ENCODE data around the gene ANXA9.

ANXA9 gene

DNA sequence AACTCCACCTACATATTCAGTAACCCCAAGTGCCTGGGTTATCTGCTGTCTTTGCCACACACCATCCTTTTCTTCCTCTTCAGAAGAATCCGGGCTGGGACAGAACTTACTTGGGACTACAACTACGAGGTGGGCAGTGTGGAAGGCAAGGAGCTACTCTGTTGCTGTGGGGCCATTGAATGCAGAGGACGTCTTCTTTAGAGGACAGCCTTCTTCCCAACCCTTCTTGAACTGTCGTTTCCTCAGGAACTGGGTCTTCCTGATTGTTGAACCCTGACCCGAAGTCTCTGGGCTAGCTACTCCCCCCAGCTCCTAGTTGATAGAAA, 18.0 kb upstream of the ANXA9 start:
- no peak overlapping the region for H3K27ac ChIP-seq (ENCODE audit: extremely low read depth, low read depth, low read length)
- CTCF ChIA-PET = interaction anchor here (0.6 to 1.0 kb wide), 2 partner anchors 12 to 431 kb away, joined by 3 to 5 read pairs; no protein-coding TSS in a partner anchor
- TF ChIP-seq ZNF112 (tag by site-specific recombination; IDR thresholded peaks at IDR 0.05) = no peak
- TF ChIP-seq GLI2 (tag by site-specific recombination; IDR thresholded peaks at IDR 0.05; ENCODE audit: borderline replicate concordance, low read depth) = no peak
- TF ChIP-seq ZNF324 (tag by site-specific recombination; IDR thresholded peaks at IDR 0.05) = no peak
- TF ChIP-seq ZNF248 (tag by site-specific recombination; IDR thresholded peaks at IDR 0.05) = no peak
- no peak for TF ChIP-seq KLF10 (tag by site-specific recombination; IDR thresholded peaks at IDR 0.05)
- TF ChIP-seq, protein P1, sequence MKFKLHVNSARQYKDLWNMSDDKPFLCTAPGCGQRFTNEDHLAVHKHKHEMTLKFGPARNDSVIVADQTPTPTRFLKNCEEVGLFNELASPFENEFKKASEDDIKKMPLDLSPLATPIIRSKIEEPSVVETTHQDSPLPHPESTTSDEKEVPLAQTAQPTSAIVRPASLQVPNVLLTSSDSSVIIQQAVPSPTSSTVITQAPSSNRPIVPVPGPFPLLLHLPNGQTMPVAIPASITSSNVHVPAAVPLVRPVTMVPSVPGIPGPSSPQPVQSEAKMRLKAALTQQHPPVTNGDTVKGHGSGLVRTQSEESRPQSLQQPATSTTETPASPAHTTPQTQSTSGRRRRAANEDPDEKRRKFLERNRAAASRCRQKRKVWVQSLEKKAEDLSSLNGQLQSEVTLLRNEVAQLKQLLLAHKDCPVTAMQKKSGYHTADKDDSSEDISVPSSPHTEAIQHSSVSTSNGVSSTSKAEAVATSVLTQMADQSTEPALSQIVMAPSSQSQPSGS (tag by site-specific recombination; IDR thresholded peaks at IDR 0.05; ENCODE audit: low read depth) = no peak
- TF ChIP-seq, protein P2, sequence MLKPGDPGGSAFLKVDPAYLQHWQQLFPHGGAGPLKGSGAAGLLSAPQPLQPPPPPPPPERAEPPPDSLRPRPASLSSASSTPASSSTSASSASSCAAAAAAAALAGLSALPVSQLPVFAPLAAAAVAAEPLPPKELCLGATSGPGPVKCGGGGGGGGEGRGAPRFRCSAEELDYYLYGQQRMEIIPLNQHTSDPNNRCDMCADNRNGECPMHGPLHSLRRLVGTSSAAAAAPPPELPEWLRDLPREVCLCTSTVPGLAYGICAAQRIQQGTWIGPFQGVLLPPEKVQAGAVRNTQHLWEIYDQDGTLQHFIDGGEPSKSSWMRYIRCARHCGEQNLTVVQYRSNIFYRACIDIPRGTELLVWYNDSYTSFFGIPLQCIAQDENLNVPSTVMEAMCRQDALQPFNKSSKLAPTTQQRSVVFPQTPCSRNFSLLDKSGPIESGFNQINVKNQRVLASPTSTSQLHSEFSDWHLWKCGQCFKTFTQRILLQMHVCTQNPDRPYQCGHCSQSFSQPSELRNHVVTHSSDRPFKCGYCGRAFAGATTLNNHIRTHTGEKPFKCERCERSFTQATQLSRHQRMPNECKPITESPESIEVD (tag by site-specific recombination; IDR thresholded peaks at IDR 0.05) = no peak
- no peak for TF ChIP-seq ZNF747 (tag by site-specific recombination; IDR thresholded peaks at IDR 0.05)
- TF ChIP-seq, protein P3, sequence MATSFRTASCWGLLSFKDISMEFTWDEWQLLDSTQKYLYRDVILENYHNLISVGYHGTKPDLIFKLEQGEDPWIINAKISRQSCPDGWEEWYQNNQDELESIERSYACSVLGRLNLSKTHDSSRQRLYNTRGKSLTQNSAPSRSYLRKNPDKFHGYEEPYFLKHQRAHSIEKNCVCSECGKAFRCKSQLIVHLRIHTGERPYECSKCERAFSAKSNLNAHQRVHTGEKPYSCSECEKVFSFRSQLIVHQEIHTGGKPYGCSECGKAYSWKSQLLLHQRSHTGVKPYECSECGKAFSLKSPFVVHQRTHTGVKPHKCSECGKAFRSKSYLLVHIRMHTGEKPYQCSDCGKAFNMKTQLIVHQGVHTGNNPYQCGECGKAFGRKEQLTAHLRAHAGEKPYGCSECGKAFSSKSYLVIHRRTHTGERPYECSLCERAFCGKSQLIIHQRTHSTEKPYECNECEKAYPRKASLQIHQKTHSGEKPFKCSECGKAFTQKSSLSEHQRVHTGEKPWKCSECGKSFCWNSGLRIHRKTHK (tag by site-specific recombination; IDR thresholded peaks at IDR 0.05) = no peak
- TF ChIP-seq, protein P4, sequence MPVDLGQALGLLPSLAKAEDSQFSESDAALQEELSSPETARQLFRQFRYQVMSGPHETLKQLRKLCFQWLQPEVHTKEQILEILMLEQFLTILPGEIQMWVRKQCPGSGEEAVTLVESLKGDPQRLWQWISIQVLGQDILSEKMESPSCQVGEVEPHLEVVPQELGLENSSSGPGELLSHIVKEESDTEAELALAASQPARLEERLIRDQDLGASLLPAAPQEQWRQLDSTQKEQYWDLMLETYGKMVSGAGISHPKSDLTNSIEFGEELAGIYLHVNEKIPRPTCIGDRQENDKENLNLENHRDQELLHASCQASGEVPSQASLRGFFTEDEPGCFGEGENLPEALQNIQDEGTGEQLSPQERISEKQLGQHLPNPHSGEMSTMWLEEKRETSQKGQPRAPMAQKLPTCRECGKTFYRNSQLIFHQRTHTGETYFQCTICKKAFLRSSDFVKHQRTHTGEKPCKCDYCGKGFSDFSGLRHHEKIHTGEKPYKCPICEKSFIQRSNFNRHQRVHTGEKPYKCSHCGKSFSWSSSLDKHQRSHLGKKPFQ (tag by site-specific recombination; IDR thresholded peaks at IDR 0.05) = no peak
- TF ChIP-seq GLIS2 (tag by site-specific recombination; IDR thresholded peaks at IDR 0.05) = no peak
- no peak for TF ChIP-seq ZBTB1 (tag by site-specific recombination; IDR thresholded peaks at IDR 0.05)
- TF ChIP-seq ZNF416 (tag by site-specific recombination; IDR thresholded peaks at IDR 0.05) = no peak
- TF ChIP-seq, protein P5, sequence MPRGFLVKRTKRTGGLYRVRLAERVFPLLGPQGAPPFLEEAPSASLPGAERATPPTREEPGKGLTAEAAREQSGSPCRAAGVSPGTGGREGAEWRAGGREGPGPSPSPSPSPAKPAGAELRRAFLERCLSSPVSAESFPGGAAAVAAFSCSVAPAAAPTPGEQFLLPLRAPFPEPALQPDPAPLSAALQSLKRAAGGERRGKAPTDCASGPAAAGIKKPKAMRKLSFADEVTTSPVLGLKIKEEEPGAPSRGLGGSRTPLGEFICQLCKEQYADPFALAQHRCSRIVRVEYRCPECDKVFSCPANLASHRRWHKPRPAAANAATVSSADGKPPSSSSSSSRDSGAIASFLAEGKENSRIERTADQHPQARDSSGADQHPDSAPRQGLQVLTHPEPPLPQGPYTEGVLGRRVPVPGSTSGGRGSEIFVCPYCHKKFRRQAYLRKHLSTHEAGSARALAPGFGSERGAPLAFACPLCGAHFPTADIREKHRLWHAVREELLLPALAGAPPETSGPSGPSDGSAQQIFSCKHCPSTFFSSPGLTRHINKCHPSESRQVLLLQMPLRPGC (tag by site-specific recombination; IDR thresholded peaks at IDR 0.05) = no peak
- TF ChIP-seq ZBTB7A (tag by site-specific recombination; IDR thresholded peaks at IDR 0.05; ENCODE audit: low read depth) = no peak
- TF ChIP-seq, protein P6, sequence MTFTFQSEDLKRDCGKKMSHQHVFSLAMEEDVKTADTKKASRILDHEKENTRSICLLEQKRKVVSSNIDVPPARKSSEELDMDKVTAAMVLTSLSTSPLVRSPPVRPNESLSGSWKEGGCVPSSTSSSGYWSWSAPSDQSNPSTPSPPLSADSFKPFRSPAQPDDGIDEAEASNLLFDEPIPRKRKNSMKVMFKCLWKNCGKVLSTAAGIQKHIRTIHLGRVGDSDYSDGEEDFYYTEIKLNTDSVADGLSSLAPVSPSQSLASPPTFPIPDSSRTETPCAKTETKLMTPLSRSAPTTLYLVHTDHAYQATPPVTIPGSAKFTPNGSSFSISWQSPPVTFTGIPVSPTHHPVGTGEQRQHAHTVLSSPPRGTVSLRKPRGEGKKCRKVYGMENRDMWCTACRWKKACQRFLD (tag by site-specific recombination; IDR thresholded peaks at IDR 0.05) = no peak
- H3K4me1 ChIP-seq (ENCODE audit: control insufficient read depth, insufficient read depth, low read length) = no peaks in the 10 kb centered on the region
- POLR2A ChIA-PET = interaction anchor here (2.0 kb wide), 1 partner anchor 43 kb away, joined by 5 read pairs; the partner anchor contains the start of gene MINDY1
- peaks cover 22 to 97% of the 10 kb centered on the region in 2 experiments for H3K36me3 ChIP-seq (ENCODE audit: control insufficient read depth in 2 of 2, insufficient read depth in 1 of 2, low read length in 2 of 2)
- no peaks in the 10 kb centered on the region for H3K9me3 ChIP-seq (ENCODE audit: control insufficient read depth, insufficient read depth, low read depth, low read length)
- no peak overlapping the region for H3K4me3 ChIP-seq (ENCODE audit: low read depth, low read length)

DNA sequence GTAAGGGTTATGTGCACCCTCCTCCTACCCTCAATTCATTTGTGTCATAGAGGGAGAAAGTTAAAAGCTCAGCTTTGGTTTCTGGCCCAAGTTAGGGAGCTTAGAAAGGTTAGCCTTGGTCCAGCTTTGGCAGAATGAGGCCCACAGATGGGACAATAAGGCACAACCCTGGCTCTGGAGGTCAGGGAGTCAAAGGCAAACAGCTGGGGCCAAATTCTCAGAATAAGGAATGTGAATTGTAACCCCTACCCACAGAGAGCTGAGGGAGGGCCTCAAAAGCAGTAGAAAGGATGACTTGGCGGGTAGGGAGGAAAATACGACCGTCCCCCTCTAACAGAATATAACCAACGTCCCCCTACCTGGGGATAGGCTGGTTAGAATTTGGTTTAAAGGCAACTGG, 16.5 kb upstream of the ANXA9 start:
- no peak overlapping the region for H3K4me3 ChIP-seq (ENCODE audit: low read depth, low read length)
- H3K9me3 ChIP-seq (ENCODE audit: control insufficient read depth, insufficient read depth, low read depth, low read length) = no peaks in the 10 kb centered on the region
- H3K36me3 ChIP-seq (ENCODE audit: control insufficient read depth in 2 of 2, insufficient read depth in 1 of 2, low read length in 2 of 2) = peaks cover 7 to 84% of the 10 kb centered on the region in 2 experiments; a peak in 2 of 3 replicates
- H3K4me1 ChIP-seq (ENCODE audit: control insufficient read depth, insufficient read depth, low read length) = no peaks in the 10 kb centered on the region
- ChIA-PET POLR2A (interaction anchor here (0.9 kb wide), 1 partner anchor 8 kb away, joined by 3 read pairs; no protein-coding TSS in a partner anchor), CTCF (interaction anchor here (0.5 to 2.3 kb wide), 4 partner anchors 12 to 405 kb away, joined by 3 to 14 read pairs (median 8); no protein-coding TSS in a partner anchor)
- no peak overlapping the region for H3K27ac ChIP-seq (ENCODE audit: extremely low read depth, low read depth, low read length)
- TF ChIP-seq ZNF677 (tag by site-specific recombination; IDR thresholded peaks at IDR 0.05) (no peak), ZFHX2 (tag by site-specific recombination; conservative IDR thresholded peaks at IDR 0.05) (no peak), ZNF221 (tag by site-specific recombination; IDR thresholded peaks at IDR 0.05; ENCODE audit: borderline replicate concordance) (no peak), ZNF433 (tag by site-specific recombination; IDR thresholded peaks at IDR 0.05; ENCODE audit: low read depth) (no peak), GLI2 (tag by site-specific recombination; IDR thresholded peaks at IDR 0.05; ENCODE audit: borderline replicate concordance, low read depth) (no peak)
- TF ChIP-seq, protein P7, sequence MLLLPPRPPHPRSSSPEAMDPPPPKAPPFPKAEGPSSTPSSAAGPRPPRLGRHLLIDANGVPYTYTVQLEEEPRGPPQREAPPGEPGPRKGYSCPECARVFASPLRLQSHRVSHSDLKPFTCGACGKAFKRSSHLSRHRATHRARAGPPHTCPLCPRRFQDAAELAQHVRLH (tag by site-specific recombination; IDR thresholded peaks at IDR 0.05) = no peak
- TF ChIP-seq, protein P8, sequence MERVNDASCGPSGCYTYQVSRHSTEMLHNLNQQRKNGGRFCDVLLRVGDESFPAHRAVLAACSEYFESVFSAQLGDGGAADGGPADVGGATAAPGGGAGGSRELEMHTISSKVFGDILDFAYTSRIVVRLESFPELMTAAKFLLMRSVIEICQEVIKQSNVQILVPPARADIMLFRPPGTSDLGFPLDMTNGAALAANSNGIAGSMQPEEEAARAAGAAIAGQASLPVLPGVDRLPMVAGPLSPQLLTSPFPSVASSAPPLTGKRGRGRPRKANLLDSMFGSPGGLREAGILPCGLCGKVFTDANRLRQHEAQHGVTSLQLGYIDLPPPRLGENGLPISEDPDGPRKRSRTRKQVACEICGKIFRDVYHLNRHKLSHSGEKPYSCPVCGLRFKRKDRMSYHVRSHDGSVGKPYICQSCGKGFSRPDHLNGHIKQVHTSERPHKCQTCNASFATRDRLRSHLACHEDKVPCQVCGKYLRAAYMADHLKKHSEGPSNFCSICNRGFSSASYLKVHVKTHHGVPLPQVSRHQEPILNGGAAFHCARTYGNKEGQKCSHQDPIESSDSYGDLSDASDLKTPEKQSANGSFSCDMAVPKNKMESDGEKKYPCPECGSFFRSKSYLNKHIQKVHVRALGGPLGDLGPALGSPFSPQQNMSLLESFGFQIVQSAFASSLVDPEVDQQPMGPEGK (tag by site-specific recombination; IDR thresholded peaks at IDR 0.05) = no peak
